AML-193 (cell line): ENCODE measurements around the gene VPS41.
"Not testable (repeated sequence)": the region's sequence is repeated elsewhere in the genome, so short reads cannot be mapped to it uniquely, and the experiment has no call there.

Experiments used
- DNase-seq, 2 experiments: peaks; one replicate each; lab custom pipeline; 2025; lab: John Stamatoyannopoulos, UW

Gene VPS41

DNA sequence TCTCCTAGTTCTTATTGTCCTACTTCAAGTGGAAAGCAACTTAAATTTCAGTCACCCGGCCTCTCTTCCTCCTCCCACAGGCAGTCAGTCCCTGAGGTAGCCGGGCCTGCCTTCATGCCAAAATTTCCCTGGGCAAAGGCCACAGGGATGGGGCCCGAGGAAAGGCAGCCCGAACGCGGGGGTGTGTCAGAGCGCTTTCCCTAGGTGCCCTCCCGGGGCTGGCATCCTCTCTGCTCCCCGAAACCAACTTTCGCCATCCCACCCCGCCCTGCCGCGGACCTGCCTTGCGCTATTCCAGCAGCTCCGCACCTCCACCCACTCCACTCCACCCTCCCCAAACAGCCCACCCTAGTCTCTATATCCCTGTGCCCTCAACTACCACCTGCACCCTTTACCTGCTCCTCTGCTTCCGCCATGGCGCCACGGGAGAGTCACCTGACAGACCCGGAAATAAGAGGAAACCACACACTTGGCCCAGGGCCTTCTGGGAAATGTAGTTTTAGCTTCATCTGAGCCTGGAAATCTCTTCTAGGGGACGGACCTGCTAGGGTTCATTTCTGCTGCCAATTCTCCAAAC is at the start of gene VPS41:
Gene VPS41 (minus strand): TSS at position 433 of the 577 bp plus-strand sequence. CDS start 17 bp downstream, at position 416.
- DNase-seq, result peak; percentile 64

DNA sequence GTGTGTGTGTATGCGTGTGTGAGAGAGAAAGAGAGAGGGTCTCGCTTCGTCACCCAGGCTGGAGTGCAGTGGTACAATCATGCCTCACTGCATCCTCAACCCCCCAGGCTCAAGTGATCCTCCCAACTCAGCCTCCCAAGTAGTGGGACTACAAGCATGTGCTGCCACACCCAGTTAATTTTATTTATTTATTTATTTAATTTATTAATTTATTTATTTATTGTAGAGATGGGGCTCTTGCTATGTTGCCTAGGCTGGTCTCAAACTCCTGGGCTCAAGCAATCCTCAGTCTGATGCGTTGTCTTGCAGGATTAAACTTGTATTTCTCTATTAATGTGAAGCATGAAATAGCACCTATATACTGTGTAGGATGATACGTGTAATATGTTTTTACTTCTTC is 46.9 kb upstream of the VPS41 start:
- no peak for DNase-seq

DNA sequence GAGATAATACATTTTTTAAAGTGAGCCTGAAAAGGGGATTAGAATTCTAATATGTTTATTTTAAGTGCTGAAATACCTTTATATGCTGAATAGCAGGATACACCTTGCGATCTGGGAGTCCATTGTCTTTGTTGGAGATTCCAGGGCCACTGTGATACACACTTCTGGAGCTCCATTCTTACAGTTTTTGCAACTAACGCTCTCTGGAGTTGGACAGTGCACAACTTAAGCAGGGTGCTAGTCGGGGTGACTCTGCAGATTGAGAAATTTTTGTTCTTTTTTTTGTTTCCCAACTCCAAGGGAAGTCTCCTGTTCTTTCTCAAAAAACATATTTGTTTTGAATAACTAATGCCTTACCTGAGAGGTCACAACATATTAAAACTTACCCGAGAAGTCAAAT is 45.0 kb upstream of the VPS41 start:
- no peak for DNase-seq

DNA sequence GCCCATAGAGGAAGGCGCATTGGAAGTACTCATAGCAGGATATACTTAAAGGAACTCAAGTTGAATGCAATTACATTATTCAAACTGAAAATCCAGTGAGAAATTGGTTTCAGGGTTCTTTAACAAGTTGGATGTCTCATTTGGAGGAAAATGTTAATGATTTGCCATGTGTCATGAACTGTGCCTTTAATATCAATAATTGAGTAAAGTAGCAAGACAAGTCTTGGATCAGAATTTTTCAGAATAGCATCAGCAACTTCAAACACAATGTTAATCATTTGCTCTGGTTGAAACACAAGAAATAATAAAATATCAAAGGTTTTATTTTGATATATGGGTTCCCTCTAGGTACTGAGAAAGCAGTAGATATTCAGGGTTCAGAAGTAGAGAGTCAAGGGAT is 44.2 kb upstream of the VPS41 start:
- DNase-seq, result no peak

DNA sequence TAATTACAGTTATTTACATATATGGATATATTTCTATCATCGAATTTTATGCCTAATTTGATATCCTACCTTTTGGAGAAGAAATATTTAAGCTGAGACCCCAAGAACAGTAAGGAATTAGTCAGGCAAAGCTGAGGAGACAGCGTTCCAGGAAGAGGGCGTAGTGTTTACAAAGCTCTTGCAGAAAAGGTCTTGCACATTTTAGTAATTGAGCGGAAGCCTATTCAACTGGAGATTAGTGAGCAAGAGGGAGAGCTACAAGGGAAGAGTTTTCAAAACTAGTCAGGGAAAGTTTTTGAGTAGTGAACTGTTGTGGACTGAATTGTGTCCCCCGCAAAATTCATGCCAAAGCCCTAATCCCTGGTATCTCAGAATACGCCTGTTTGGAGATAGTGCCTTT is 42.2 kb upstream of the VPS41 start:
- DNase-seq, result no peak

DNA sequence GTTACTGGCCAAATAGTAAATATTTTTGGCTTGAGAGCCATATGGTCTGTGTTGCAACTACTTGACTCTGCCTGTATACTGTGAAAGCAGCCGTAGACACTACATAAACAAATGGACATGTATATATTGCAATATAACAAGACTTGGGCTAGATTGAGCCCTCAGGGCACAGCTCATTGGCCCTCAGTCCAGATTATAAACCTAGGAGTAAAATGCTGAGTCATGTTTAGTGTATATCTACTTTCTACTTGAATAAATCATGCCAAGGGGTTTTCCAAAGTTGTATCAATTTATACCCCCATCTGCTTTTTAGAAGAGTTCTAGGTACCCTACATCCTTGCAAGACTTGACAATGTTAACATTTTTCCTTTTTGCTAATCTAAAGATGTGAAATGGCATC is 41.3 kb upstream of the VPS41 start:
- no peak for DNase-seq

DNA sequence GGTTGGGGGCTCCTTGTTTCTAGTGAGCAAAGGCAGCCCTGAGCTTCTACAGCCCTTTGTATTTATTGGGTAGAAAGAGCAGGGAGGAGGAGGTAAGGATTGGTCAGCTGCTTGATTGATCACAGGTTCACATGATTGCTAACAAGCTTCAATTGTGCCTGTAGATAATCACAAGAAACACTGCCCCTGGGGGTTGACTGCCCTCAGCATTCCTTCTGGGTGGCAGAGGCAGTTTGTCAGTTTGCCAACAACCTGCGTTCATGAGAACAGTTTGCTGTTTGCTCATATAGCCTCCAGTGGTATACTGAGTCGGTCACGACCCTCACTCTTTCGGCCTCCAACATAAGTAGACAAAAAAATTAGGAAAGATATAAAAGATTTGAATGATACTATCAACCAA is 38.5 kb upstream of the VPS41 start:
- not testable (repeated sequence) for DNase-seq

DNA sequence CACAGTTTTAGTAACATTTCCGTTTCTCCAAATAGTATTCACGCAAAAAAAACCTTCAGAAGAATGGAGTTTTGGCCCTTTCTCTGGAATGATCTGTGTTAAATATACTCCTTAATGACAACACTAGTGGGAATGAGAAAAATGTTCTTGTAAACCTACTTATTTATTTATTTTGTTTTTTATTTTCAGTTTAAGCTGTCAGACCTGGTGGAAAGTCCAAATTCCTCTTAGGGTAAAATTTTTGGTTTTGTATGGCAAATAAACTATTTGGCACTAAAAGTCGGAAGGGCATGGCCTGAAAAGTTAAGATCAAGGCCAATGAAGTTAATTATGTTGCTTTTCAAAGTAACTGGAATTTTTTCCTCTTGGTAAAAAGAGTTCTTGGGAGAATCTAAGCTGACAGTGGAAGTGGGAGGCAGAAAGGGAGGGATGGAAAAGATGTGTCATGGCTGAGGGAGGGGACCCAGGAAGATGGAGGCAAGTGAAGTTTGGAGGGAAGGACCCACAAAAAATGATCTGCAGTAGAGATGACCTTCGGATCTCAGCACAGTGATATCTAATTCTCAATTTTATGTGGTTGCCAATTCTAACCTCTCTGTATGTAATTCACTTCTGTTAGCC is 33.5 kb upstream of the VPS41 start:
- no peak for DNase-seq

DNA sequence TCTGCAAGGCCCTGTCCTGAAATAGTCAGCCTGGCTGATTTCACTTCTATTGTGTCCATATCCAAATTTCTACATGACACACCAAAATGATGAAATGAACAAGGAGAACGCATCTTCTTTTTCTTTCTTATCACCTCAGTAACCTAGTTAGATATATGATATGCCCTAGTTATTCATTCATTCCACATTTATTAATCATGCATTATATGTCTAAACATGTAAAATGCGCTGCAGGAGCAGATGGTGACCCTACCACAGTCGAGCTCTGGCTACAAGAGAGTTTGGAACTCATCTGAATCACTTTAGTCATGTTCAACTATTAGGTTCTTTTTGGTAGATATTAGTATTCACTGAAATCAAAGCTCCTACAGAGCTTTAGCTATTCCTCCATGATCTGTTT is 31.8 kb upstream of the VPS41 start:
- DNase-seq, result no peak

DNA sequence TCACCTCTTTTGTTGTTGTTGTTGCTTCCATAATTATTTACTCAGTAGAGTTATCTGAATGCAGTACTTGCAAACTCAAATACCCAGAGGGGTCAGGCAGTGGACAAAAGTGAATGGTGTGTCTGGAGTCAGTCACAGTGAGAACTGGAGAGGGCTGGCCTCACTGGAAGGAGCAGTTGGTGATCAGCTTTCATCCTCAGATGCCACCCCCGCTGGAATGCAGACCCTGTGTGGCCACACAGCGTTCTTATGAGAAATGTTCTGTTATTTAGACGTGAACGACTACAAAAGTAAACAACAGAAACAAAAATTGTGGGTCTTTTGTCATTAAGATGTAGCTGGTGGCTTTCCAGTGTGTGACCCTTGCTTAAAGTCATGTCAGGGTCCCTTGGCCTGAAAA is 29.6 kb upstream of the VPS41 start:
- DNase-seq, result no peak

DNA sequence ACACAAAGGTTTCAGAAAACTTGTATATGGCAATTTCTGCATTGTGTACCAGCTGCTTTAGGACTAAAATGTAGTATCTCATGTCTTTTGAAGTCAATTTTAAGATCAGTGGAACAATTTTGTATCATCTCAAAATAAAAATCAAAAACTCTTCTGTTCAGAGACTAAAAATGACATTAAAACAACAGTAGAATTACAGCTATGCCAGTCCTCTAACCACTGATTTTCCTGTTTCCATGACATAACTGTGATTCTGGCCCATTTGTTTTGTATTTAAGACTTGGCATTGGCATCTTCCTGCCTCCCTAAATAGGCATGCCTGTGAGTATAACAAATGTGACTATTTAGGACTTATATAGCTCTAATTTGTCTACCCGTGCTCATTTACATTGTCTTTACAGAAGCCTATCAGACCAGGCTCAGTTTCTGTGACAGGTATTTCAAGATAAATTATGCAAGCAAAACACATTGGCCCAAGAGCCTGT is 29.1 kb upstream of the VPS41 start:
- DNase-seq, result no peak

DNA sequence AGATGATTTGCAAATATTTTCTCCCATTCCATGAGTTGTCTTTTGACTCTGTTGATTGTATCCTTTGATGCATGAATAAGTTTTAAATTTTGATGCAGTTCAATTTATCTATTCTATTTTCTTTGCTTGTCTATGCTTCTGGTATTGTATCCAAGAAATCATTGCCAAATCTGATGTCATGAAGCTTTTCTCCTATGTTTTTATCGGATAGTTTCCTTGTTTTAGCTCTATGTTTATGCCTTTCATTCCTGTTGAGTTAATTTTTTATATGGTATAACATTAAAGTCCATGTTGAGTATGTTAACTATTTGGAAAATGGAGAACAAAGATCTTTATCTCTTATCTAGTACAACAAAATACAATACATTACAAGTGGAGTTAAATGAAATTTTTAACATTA is 27.6 kb upstream of the VPS41 start:
- DNase-seq, result no peak

DNA sequence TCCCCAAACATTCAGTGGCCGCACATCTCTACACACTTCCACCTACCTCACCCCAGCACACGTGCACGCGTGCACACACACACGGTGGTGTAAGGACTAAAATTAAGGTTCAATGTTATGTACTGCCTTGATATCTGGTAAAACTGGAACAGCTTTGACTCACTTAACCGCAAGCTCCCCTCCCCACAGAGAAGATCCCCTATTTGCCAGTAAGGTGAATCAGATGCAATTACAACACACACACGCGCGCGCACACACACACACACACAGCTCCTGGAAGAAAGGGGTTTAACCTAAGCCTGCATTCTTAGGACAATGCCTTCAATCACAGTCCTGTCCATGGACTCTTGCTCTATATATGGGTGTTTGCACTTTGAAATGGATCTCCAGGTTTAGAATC is 25.5 kb upstream of the VPS41 start:
- DNase-seq, result no peak

DNA sequence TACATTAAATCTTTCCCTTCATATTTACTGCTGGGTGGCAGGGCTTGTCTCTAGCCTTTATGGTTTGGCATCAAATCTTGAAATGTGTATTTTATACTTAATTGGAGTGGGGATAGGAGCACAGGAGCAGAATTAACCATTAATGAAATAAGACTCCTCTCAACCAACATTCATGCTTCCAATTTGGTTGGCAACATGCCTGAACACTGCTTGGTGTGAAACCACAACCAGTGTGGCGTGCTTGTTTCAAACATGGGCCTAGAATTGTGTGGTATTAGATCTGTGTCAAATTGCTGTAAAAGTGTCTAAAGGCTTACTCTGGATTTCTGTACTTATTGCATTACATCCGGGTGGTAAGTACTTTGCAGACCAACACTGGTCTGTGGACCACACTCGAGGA is 25.1 kb upstream of the VPS41 start:
- no peak for DNase-seq

DNA sequence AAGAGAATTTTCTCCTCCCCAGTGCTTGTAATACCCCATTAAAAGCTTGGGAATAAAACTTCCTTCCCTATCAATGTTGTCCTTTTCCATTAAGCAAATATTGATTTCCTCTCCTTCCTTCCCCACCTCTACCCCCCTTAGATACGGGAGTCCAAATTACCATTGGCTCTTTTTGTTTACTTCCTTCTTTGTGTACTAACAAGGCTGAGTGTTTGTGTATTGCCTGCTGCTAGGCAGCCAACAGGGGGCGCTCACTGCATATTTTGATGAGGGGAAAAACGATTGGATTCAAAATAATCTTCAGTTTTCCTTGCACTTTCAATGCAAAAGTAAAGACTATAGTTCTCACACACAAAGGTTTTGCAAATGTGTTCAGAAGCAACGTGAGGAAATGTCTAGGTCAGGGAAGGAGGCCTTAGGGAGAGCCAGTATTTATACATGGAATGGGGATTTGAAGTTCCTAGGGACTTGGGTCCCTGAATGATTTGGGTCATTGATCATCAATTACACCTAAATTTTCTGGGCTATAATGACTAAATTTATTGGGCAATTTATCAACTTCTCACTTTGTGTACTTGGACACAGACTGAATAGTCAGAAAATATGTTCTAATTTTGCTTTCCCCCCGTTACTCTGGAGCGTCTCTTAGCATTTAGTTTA is 23.6 kb upstream of the VPS41 start:
- DNase-seq, result peak; percentile 4 to 21

DNA sequence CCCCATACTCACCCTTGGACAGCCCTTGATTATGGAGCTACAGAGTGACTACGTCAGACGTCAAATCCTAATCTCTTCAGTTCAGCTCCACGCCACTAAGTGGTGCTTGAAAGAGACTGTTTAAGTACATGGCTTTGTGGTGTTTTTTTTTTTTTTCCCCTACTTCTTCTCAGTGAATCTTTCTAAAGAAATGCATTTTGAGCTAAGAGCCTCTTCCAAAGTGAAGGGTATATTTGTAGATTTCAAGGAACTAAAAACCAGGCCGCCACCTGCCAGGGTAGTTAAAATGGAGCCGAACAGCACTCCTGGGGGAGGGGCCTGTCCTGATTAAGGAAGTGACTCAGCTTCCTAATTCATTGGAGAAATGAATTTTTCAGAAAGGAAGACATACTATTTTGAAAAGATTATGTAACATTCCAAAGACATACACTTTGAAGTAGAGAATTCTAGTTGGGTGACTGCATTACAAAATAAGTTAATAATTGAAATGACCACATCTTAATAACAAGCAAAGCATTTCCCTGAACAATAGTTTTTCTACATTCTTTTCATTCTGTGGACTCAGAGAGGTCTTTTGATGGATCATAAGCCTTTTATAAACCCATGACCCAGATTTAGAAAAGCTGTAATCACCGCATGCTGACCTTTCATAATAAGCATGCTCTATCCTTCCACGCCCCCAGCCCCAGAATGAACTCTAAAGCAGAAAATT is 20.6 kb upstream of the VPS41 start:
- peak in 1 of 2 experiments; percentile 2 for DNase-seq

DNA sequence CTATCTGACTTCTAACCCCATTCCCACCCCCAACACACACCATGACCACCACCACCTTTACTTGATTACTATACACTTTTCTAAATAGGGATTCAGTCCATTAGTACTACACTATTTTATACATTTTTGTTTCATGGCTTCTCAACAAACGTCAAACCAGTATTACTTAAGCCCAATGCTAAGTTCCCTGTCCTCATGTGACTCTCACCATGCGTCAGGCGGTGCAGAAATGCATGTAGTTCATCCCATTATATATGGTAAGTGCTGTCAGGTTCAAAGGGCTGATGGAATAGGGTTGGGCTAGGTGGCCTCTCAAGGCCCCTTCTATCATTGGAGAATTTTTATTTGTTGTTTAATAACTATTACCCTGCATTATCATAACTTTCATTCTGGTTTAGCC is 19.5 kb upstream of the VPS41 start:
- no peak for DNase-seq

DNA sequence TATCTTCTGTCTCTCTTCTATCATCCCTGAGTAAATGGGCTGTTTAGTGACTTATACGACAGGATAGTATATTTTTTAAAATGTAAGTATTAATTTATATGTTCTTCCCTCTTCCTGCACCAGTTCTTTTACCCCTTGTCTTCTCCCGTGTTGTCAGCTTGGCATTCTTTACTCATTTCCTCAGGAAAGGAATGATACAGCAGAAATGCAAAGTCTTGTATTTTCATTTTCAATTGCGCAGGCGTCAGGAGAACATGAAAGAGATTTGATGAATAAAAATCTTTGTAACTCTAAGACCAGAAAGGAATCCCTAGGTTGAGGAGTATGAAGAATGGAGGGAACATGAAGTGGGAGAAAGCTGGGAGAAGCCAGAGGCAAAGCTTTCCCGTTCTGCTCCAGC is 18.8 kb upstream of the VPS41 start:
- DNase-seq, result no peak

DNA sequence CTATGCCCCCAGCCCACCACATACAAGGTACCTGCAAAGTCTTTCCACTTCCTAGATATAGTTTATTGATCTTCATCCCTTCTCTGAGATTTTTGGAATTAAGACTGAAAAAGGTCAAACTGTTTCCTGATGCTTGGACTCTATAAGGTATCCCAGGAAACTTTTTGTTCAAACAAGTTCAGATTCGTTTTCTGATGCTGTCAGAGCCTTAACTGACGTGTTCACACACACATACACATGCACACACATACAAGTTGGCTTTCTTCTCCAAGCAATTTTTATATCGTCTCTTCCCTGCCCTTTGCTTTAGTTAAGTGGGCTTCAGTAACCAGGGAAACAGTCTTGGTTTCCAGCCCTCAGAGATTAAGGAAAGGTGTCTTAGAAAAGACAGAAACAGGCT is 11.7 kb upstream of the VPS41 start:
- DNase-seq, result no peak

DNA sequence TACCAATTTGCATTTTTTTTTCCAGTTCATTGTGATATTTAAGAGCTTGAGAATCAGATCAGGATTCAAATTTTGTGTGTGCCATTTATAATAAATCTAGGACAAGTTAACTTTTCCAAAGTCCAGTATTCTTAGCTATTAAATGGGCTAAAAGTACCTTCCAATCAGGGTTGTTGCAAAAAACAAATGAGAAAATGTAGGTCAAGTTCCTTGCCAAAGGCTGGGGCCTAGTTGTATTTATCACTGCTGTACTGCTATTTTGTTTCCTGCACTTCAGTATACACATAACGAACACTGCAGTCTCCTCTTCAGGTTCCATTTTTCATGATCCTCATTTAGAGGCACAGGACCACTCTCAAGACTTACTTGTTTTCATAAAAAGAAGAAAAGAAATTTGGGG is 7.4 kb upstream of the VPS41 start:
- no peak for DNase-seq

DNA sequence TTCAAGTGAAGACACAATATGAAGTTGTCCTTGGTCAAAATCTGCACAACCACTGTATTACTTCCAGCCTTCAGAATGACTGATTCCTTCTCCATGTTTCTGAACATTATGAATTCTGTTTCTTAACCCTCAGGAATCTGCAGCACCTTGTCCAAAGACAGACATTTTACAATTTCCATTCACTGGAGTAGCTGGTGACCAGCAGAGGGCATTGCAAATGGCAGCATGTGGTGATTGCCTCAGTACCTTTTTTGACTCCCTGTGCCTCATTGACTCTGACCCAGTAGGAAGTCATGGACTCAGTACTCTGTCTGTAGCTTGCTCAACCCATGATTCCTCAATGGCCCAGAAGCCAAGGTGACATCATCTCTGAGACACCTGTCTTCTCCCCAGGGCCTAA is 879 bp upstream of the VPS41 start:
- no peak for DNase-seq

DNA sequence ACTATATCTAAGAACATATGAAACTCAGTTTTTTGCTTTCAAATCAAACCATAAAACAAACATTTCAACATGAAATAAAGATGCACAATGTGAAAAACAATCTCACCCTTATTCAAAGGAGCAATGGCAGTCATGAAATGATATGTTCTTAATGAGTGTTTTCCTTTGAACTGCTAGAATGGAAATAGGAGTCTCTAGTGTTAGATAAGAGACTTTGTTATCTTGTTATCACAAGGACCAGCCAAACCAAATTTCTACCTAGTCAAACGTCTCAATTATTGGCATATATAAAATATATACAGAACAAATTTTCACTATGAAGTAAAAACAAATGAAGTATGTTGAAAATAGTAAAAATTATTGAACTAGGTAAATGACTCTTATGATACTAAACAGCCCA is 1.2 kb downstream of the VPS41 start:
- no peak for DNase-seq

DNA sequence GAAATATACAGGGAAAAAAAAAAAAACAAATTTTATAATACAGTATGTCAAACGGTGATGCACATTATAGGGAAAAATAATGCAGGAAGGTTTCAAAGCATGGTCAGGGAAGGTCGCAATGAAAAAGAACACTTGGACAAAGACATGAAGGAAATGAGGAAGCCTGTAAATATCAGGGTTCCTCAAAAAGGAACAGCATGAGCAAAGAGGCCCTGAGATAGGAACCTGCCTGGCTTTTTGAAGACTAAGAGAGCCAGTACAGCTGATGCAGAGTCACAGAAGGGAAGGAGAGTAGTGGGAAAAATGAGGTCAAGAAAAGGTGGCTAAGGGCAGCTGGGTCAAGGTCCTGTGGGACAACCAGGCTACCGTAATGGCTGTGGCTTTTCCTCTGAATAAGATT is 1.9 kb downstream of the VPS41 start:
- peak; percentile 35 to 36 for DNase-seq
